GM06990 (cell line): ENCODE measurements around the gene NAV2.

ENCODE experiments used
- DNase-seq: peaks from one replicate; pipeline ENCODE4 v3.0.0-alpha.2; 2011; ENCODE audit not compliant: insufficient read length; ENCODE audit errors: extremely low read depth
- H3K27me3 ChIP-seq: replicated peaks from 2 replicates; pipeline ENCODE4 v1.6.0; 2011; ENCODE audit warnings: low read length; ENCODE audit not compliant: control insufficient read depth, insufficient read depth
- H3K36me3 ChIP-seq: 2 replicates; pipeline ENCODE4 v1.5.1; 2011; ENCODE audit warnings: low read length; ENCODE audit not compliant: control insufficient read depth, insufficient read depth
- H3K4me3 ChIP-seq: replicated peaks from 2 replicates; pipeline ENCODE4 v1.5.1; 2011; ENCODE audit warnings: low read depth, mild to moderate bottlenecking, control low read depth, low read length
- TF ChIP-seq, protein P1 (sequence below): IDR thresholded peaks from 2 replicates; pipeline ENCODE4 v1.5.1; 2011; ENCODE audit warnings: low read length, control low read depth, mild to moderate bottlenecking, inconsistent platforms; ENCODE audit not compliant: insufficient read depth, poor library complexity, severe bottlenecking

Gene NAV2

DNA sequence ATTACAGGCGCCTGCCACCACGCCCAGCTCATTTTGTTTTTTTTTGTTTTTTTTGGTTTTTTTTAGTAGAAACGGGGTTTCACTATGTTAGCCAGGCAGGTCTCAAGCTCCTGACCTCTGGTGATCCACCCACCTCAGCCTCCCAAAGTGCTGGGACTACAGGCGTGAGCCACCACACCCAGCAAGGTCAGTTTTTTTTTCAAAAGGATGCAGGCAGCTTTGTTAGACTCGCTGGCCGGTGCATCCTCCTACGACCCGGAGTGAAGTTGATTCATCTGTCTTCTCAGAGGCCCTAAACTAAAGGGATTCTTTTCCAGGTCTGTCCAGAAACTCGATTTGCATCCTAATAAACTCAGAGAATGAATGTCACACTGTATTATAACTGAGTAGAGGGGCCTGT is 265.3 kb downstream of the NAV2 start:
- Histone ChIP-seq H3K4me3 (no peak overlapping the region), H3K27me3 (no peaks in the 10 kb centered on the region; the same call in none of the 2 replicates), H3K36me3 (no peaks in the 10 kb centered on the region)
- TF ChIP-seq, protein P1, sequence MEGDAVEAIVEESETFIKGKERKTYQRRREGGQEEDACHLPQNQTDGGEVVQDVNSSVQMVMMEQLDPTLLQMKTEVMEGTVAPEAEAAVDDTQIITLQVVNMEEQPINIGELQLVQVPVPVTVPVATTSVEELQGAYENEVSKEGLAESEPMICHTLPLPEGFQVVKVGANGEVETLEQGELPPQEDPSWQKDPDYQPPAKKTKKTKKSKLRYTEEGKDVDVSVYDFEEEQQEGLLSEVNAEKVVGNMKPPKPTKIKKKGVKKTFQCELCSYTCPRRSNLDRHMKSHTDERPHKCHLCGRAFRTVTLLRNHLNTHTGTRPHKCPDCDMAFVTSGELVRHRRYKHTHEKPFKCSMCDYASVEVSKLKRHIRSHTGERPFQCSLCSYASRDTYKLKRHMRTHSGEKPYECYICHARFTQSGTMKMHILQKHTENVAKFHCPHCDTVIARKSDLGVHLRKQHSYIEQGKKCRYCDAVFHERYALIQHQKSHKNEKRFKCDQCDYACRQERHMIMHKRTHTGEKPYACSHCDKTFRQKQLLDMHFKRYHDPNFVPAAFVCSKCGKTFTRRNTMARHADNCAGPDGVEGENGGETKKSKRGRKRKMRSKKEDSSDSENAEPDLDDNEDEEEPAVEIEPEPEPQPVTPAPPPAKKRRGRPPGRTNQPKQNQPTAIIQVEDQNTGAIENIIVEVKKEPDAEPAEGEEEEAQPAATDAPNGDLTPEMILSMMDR, result no peak
- no peak for DNase-seq

DNA sequence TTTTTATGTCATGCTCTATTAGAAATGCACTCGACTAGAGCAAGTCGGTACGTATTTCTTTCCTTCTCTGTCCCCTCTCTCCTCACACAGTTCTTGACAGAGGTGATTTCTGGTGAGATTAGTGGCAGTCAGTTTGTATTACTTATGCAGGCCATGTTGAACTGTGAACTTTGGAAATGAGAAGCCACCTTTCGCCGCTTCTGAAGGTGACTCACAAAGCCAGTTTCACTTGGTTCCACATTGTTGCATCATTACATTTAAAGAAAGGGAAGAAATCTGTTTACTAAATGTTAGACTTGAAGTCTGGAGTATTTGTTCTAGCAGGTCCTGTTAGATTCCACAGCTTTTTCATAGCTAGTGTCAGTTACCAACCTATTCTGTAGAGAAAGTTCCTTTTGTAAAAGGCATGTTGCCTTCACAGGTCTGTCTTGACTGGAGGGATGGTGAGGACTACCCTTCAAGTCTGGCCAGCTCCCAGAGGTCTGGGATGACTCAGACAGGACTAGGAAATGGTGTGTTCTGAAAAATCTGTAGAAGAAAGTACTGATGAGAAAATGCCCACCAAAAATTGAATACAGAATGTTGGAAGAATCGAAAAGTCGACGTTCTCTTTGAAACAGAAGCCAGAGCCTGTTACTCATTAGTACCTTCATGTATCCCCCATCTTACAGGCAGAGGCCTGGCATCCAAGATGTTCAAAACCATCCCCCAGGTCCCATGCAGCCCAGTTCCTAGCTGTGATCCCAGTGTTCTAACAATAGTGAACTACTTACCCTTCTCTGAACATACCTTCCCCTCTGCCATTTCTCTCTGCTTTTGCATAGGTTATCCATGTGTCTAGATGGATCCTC is 266.3 kb downstream of the NAV2 start:
- DNase-seq, result peak; percentile 29
- Histone ChIP-seq H3K4me3 (no peak overlapping the region), H3K36me3 (no peaks in the 10 kb centered on the region), H3K27me3 (no peaks in the 10 kb centered on the region; the same call in none of the 2 replicates)
- TF ChIP-seq, protein P1, result no peak

DNA sequence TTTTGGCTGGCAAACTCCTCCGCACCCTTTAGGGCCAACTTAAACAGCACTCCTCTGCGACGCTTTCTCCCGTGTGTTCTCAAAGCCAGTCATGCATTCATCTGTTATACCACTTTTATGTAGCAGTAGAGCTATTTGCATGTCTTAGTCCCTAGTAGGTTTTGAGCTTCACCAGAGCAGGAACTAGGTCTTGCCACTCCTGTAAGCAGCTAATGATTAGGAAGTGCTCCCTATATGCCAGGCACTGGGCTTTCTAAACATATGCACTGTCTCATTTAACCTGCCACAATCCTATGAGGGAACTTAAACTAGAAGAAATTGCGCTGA is 266.8 kb downstream of the NAV2 start:
- Histone ChIP-seq H3K4me3 (no peak overlapping the region), H3K36me3 (no peaks in the 10 kb centered on the region), H3K27me3 (no peaks in the 10 kb centered on the region; the same call in none of the 2 replicates)
- TF ChIP-seq, protein P1, result no peak
- peak; percentile 15 for DNase-seq

DNA sequence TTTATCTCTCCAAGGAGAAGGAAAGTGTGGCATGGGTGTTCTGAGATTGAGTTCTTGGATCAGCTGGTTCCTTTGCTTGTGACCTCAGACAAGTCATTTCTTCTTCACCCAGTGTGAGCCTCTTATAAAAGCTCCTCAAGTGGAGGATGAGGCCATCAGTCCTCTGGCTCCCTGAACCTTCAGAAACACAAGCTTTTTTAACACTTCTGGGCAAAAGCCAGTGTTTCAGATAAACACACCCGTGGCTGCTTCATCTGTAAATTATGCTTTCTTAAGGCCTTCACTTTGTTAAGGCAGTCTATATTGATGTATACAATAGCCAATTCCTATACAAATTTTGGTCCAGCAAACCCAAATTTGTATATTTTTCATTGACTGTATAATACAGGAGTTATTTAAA is 267.8 kb downstream of the NAV2 start:
- TF ChIP-seq, protein P1, result no peak
- Histone ChIP-seq H3K27me3 (no peaks in the 10 kb centered on the region; the same call in none of the 2 replicates), H3K4me3 (no peak overlapping the region), H3K36me3 (no peaks in the 10 kb centered on the region)
- DNase-seq, result no peak

DNA sequence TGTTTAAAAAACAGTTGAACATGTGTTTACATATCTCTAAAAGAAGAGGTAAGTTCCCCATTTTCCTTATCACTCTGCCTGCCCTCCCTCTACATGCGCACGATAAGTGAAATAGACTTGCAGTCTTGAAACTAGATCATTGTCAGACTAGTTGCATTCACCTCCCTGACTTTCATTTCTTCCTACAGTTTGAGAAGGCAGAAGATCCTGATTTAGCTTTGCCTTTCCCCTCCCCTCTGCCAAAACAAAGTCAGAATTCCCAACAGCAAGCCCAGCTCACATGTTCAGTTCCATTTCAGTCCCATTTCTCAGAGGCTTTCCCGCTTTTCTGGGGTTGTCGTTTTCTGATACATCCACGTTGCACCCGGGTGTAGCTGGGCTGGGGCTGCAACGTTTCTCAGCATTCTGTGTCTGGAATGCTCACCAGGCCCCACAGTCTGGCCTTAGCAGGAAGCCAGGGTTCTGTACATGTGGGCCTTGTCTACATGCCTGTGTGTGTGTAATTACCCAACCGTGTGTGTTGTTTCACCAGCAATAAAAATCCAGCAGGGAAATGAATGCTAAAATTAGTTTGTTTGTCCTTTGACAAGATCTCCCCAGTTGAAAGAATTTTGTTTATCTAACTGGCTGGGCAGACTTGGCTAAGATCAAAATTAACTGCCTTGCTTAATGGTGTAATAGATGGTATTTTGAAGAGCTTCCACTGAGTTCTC is 268.5 kb downstream of the NAV2 start:
- Histone ChIP-seq H3K36me3 (no peaks in the 10 kb centered on the region), H3K4me3 (no peak overlapping the region), H3K27me3 (no peaks in the 10 kb centered on the region; the same call in none of the 2 replicates)
- TF ChIP-seq, protein P1, result no peak
- DNase-seq, result no peak
